SK-N-SH (cell line): ENCODE measurements around the gene DUSP15. TPM values are rescaled to one million over a fixed set of nuclear protein-coding genes. Genes with fewer than 3 reads are reported as not detected.

Experiments
- CTCF ChIA-PET: fragments of 300-600, 350-600 bp; formaldehyde crosslinking; extraction: SDS; loops from one replicate; lab custom pipeline; 2021; lab: Yijun Ruan, JAX
- POLR2A ChIA-PET: fragments of 350-600 bp; sonication (Branson Sonifier 250); formaldehyde crosslinking; extraction: SDS; loops from one replicate; lab custom pipeline; 2020; ENCODE audit warnings: antibody characterized with exemption, inconsistent platforms; lab: Yijun Ruan, JAX
- DNase-seq: peaks from one replicate; pipeline ENCODE4 v3.0.0; 2012
- H2AFZ ChIP-seq: fragments of 200-600 bp; sonication (generic); 2 replicates; pipeline ENCODE4 v1.8.1; 2016; ENCODE audit warnings: antibody characterized with exemption, mild to moderate bottlenecking, low read depth
- H3F3A ChIP-seq: fragments of 200-600 bp; sonication (generic); replicated peaks from 2 replicates; pipeline ENCODE3; 2016; ENCODE audit warnings: antibody characterized with exemption, mild to moderate bottlenecking; ENCODE audit not compliant: insufficient read depth
- H3K27ac ChIP-seq, 2 experiments: fragments of 200-500 bp in 1 of 2; fragments of 200-600 bp in 1 of 2; sonication (Bioruptor generic) in 1 of 2; sonication (generic), shearing (Covaris generic) in 1 of 2; 2 replicates each; pipeline versions ENCODE4 v1.5.1 to v1.6.1; 2014 to 2016; ENCODE audit warnings: low read depth in 2 of 2, inconsistent platforms in 1 of 2, low read length in 1 of 2, mild to moderate bottlenecking in 1 of 2, mixed read lengths in 1 of 2
- H3K27me3 ChIP-seq: fragments of 200-600 bp; sonication (generic), shearing (Covaris generic); 2 replicates; pipeline ENCODE4 v1.6.1; 2016; ENCODE audit warnings: mixed run types; ENCODE audit not compliant: insufficient read depth
- H3K36me3 ChIP-seq, 2 experiments: fragments of 200-500 bp in 1 of 2; fragments of 200-600 bp in 1 of 2; sonication (Bioruptor generic) in 1 of 2; sonication (generic) in 1 of 2; replicated peaks in 1 of 2; 2 replicates each; pipeline versions ENCODE3 to v1.5.1; 2014 to 2016; ENCODE audit warnings: low read length in 1 of 2, mild to moderate bottlenecking in 1 of 2; ENCODE audit not compliant: insufficient read depth in 2 of 2, control insufficient read depth in 1 of 2
- H3K4me1 ChIP-seq, 2 experiments: fragments of 200-500 bp in 1 of 2; fragments of 200-600 bp in 1 of 2; sonication (Bioruptor generic) in 1 of 2; sonication (generic), shearing (Covaris generic) in 1 of 2; 2 replicates each; pipeline versions ENCODE4 v1.5.1 to v1.6.1; 2014 to 2016; ENCODE audit warnings: low read depth in 1 of 2, low read length in 1 of 2, mixed run types in 1 of 2; ENCODE audit not compliant: insufficient read depth in 2 of 2, control insufficient read depth in 1 of 2
- H3K4me2 ChIP-seq: fragments of 200-600 bp; sonication (generic), shearing (Covaris generic); 2 replicates; pipeline ENCODE4 v1.6.1; 2017; ENCODE audit warnings: mixed run types
- H3K4me3 ChIP-seq, 2 experiments: fragments of 200-500 bp in 1 of 2; fragments of 200-600 bp in 1 of 2; sonication (Bioruptor generic) in 1 of 2; sonication (generic), shearing (Covaris generic) in 1 of 2; 2 replicates each; pipeline versions ENCODE4 v1.5.1 to v1.8.1; 2014 to 2016; ENCODE audit warnings: low read depth in 2 of 2, inconsistent platforms in 1 of 2, low read length in 1 of 2, mild to moderate bottlenecking in 1 of 2, mixed read lengths in 1 of 2, moderate library complexity in 1 of 2
- H3K79me2 ChIP-seq: fragments of 200-600 bp; sonication (generic); 2 replicates; pipeline ENCODE4 v1.8.1; 2017; ENCODE audit warnings: mild to moderate bottlenecking; ENCODE audit not compliant: insufficient read depth
- H3K9ac ChIP-seq: fragments of 200-600 bp; sonication (generic); 2 replicates; pipeline ENCODE4 v1.6.1; 2017; ENCODE audit warnings: mixed run types
- H3K9me2 ChIP-seq: fragments of 200-600 bp; sonication (generic); 2 replicates; pipeline ENCODE4 v1.6.1; 2017; ENCODE audit warnings: mixed run types
- H3K9me3 ChIP-seq: fragments of 200-600 bp; sonication (generic); 2 replicates; pipeline ENCODE4 v1.6.1; 2017; ENCODE audit warnings: mixed run types, mild to moderate bottlenecking, moderate library complexity
- H4K20me1 ChIP-seq: fragments of 200-600 bp; sonication (generic); 2 replicates; pipeline ENCODE4 v1.6.1; 2017; ENCODE audit warnings: mild to moderate bottlenecking, mixed run types; ENCODE audit not compliant: insufficient read depth
- CHD2 ChIP-seq: fragments of 150-350 bp; IDR thresholded peaks from 2 replicates; pipeline ENCODE4 v1.6.1; 2018; ENCODE audit warnings: low read length; ENCODE audit not compliant: partially characterized antibody
- CTCF ChIP-seq: fragments of 200-600 bp; sonication (generic); IDR thresholded peaks from 2 replicates; pipeline ENCODE4 v1.6.1; 2017; ENCODE audit warnings: antibody characterized with exemption, mild to moderate bottlenecking, moderate library complexity
- ELF1 ChIP-seq: IDR thresholded peaks from 2 replicates; pipeline ENCODE4 v1.4.0; 2012
- EP300 ChIP-seq, 2 experiments: IDR thresholded peaks; 2 replicates each; pipeline versions ENCODE4 v1.4.0 to v1.6.1; 2012; ENCODE audit warnings: borderline replicate concordance in 1 of 2, low read depth in 1 of 2, low read length in 1 of 2
- EZH2phosphoT487 ChIP-seq: fragments of 200-600 bp; sonication (generic); IDR thresholded peaks from 2 replicates; pipeline ENCODE4 v1.6.1; 2017; ENCODE audit warnings: low read depth, mixed run types, mild to moderate bottlenecking, antibody characterized with exemption, moderate library complexity, borderline replicate concordance
- FOSL2 ChIP-seq: IDR thresholded peaks from 2 replicates; pipeline ENCODE4 v1.4.0; 2012; ENCODE audit warnings: low read depth, mild to moderate bottlenecking, moderate library complexity, borderline replicate concordance
- FOXJ3 ChIP-seq: sonication (generic); formaldehyde crosslinking; IDR thresholded peaks from 2 replicates; pipeline ENCODE4 v1.5.1; 2020; ENCODE audit warnings: mild to moderate bottlenecking, missing genetic modification reagents
- FOXM1 ChIP-seq: IDR thresholded peaks from 2 replicates; pipeline ENCODE4 v1.4.0; 2012; ENCODE audit warnings: low read depth, mild to moderate bottlenecking
- IRF3 ChIP-seq: fragments of 150-350 bp; IDR thresholded peaks from 2 replicates; pipeline ENCODE4 v1.6.1; 2016; ENCODE audit warnings: mild to moderate bottlenecking, low read depth, low read length
- MAX ChIP-seq: IDR thresholded peaks from 2 replicates; pipeline ENCODE4 v1.4.0; 2012; ENCODE audit warnings: low read depth
- MEF2A ChIP-seq: IDR thresholded peaks from 2 replicates; pipeline ENCODE4 v1.4.0; 2012; ENCODE audit warnings: low read depth, borderline replicate concordance
- NRF1 ChIP-seq: IDR thresholded peaks from 2 replicates; pipeline ENCODE4 v1.6.1; 2012; ENCODE audit warnings: low read depth, mild to moderate bottlenecking, low read length
- RAD21 ChIP-seq: IDR thresholded peaks from 2 replicates; pipeline ENCODE4 v1.6.1; 2012; ENCODE audit warnings: mild to moderate bottlenecking, low read length
- SIN3A ChIP-seq: IDR thresholded peaks from 2 replicates; pipeline ENCODE4 v1.6.1; 2012; ENCODE audit warnings: low read depth, mild to moderate bottlenecking, low read length, moderate library complexity, borderline replicate concordance
- SMC3 ChIP-seq: IDR thresholded peaks from 2 replicates; pipeline ENCODE4 v1.6.1; 2012; ENCODE audit warnings: low read depth, low read length, improper control_type of control experiment
- TCF12 ChIP-seq: IDR thresholded peaks from 2 replicates; pipeline ENCODE4 v1.4.0; 2012
- YY1 ChIP-seq: IDR thresholded peaks from 2 replicates; pipeline ENCODE4 v1.4.0; 2012; ENCODE audit warnings: low read depth, mild to moderate bottlenecking
- ZBTB33 ChIP-seq: IDR thresholded peaks from 2 replicates; pipeline ENCODE4 v1.4.0; 2012; ENCODE audit warnings: low read depth, borderline replicate concordance
- WGBS: methylation state at CpG from one replicate; pipeline ENCODE4 v1.1.6; 2017; ENCODE audit warnings: low lambda C conversion rate; 5-methylcytosine and 5-hydroxymethylcytosine counted together
- polyA plus RNA-seq, 3 experiments: library from polyadenylated mRNA; depleted of rRNA; stranded (reverse); fragments of >200 nt; gene quantifications; 2 replicates each; pipeline ENCODE4 v1.2.3, GENCODE V29; 2012

DUSP15 gene
- polyA plus RNA-seq, 1 of the 3 experiments (the other 2 are of a cell fraction), result 5.4 TPM

- Histone ChIP-seq H4K20me1 (no peaks in the 10 kb centered on the region), H3K9ac (no peak overlapping the region), H3F3A (no peaks in the 10 kb centered on the region), H3K9me3 (no peaks in the 10 kb centered on the region), H3K79me2 (no peaks in the 10 kb centered on the region), H3K9me2 (no peaks in the 10 kb centered on the region), H2AFZ (no peak overlapping the region), H3K36me3 (no peaks in the 10 kb centered on the region), H3K27ac (no peak overlapping the region), H3K4me3 (no peak overlapping the region), H3K4me2 (no peak overlapping the region), H3K4me1 (peaks cover 0 to 21% of the 10 kb centered on the region in 2 experiments; a peak in 2 of 4 replicates), H3K27me3 (peaks cover 11% of the 10 kb centered on the region; the same call in 1 of the 2 replicates)
- CTCF ChIA-PET, result interaction anchor here (0.5 to 4.9 kb wide), 7 partner anchors 8 to 172 kb away, joined by 3 to 18 read pairs (median 9); partner anchors contain the start of genes DUSP15, PDRG1 and TTLL9
- DNase-seq, result no peak
- TF ChIP-seq RAD21 (no peak), NRF1 (no peak)
- 76% methylated on average over 7 of the region's 7 CpGs for WGBS
- POLR2A ChIA-PET, result no interaction called here
Observed at GRCh38 chr20:31859998-31860380, 10.3 kb downstream of the DUSP15 start.

- ChIA-PET POLR2A (no interaction called here), CTCF (interaction anchor here (0.8 to 4.9 kb wide), 7 partner anchors 8 to 768 kb away, joined by 3 to 18 read pairs (median 9); partner anchors contain the start of genes DUSP15, PDRG1 and TTLL9)
- 85% methylated on average over 5 of the region's 5 CpGs for WGBS
Observed at GRCh38 chr20:31859266-31859997, 10.9 kb downstream of the DUSP15 start.

More at GRCh38 chr20:31859266-31859997, 10.9 kb downstream of the DUSP15 start:
- no peak overlapping the region for H3K27ac ChIP-seq
- peaks cover 0 to 21% of the 10 kb centered on the region in 2 experiments; a peak in 2 of 4 replicates for H3K4me1 ChIP-seq
- H2AFZ ChIP-seq, result no peak overlapping the region
- H3K9ac ChIP-seq, result no peak overlapping the region
- no peaks in the 10 kb centered on the region for H3K9me3 ChIP-seq
- no peak overlapping the region for H3K4me3 ChIP-seq
- no peaks in the 10 kb centered on the region for H3F3A ChIP-seq
- DNase-seq, result no peak
- H3K79me2 ChIP-seq, result no peaks in the 10 kb centered on the region
- no peak overlapping the region for H3K4me2 ChIP-seq
- H3K36me3 ChIP-seq, result no peaks in the 10 kb centered on the region
- no peaks in the 10 kb centered on the region for H4K20me1 ChIP-seq
- H3K27me3 ChIP-seq, result peaks cover 11% of the 10 kb centered on the region; the same call in 1 of the 2 replicates
- H3K9me2 ChIP-seq, result no peaks in the 10 kb centered on the region
- TF ChIP-seq TCF12, result no peak
- TF ChIP-seq SIN3A, result no peak
- no peak for TF ChIP-seq IRF3
- TF ChIP-seq YY1, result no peak
- TF ChIP-seq ZBTB33, result no peak
- no peak for TF ChIP-seq FOXJ3 (CRISPR knock-in tag)
- TF ChIP-seq MEF2A, result no peak
- TF ChIP-seq SMC3, result no peak
- TF ChIP-seq CHD2, result no peak
- TF ChIP-seq FOXM1, result no peak
- TF ChIP-seq FOSL2, result no peak
- no peak for TF ChIP-seq CTCF
- TF ChIP-seq EZH2phosphoT487, result no peak
- no peak for TF ChIP-seq MAX
- no peak for TF ChIP-seq NRF1
- no peak for TF ChIP-seq EP300 (IDR thresholded peaks at IDR 0.05; ENCODE audit: borderline replicate concordance in 1 of 2, low read depth in 1 of 2, low read length in 1 of 2)
- no peak for TF ChIP-seq ELF1
- TF ChIP-seq, all 33 proteins: peak for 0
